ENCODE measurements around the gene NUDT19. TPM values are rescaled to one million over a fixed set of nuclear protein-coding genes. Genes with fewer than 3 reads are reported as not detected.
"Not testable (repeated sequence)": the region's sequence is repeated elsewhere in the genome, so short reads cannot be mapped to it uniquely, and the experiment has no call there.

NUDT19 gene
- total RNA-seq, 1 donor from 2014 or later, result 24.8 TPM

- intact Hi-C loops (cut with micrococcal nuclease), result no loop called here
- no peak for ATAC-seq
- DNase-seq, result no peak
Observed at GRCh38 chr19:32674153-32674930, 17.3 kb upstream of the NUDT19 start.

DNA sequence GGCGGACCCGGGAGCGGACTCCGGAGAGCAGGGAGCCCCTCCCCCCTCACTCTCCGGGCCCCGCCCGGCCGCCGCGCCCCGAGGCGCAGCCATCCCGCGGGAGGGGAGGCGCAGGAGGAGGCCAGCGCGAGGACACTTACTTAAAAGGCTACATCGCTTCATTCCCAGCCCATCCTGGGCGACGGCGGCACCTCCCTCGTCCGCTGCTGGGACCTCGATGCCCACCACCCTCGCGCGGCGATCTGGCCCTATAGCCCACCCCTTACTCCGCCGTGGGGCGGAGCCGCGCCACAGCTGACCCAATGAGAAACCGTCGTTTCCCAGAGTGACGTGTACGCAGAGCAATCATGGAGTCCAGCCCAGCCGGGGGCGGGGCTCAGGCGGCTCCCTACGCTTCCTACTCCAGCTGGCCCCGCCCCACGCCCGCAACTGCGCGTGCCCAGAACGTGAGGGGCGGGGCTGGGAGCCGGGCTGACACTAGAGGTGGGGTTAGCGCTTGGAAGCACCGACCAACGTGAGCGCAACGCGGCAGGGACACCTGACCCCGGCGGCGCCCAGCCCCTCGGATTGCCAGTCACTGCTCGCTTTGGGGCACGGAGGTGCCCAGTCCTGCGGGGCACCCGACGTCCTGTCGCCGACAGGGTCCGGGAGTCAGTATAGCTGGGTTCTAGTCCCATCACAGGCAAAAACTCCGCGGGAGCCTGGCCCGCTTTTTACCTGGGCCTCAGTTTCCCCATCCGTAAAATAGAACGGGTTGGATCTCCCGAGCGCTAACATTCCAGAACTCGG is 16.5 kb upstream of the NUDT19 start, which contains the start of gene ANKRD27:
TSS of gene ANKRD27 (minus strand) at position 250 of the 789 bp plus-strand sequence. CDS start 16,165 bp downstream, outside the sequence.
- ATAC-seq, result peak; percentile 93
- peak; percentile 100 for DNase-seq
- intact Hi-C loops (cut with micrococcal nuclease), result no loop called here

GRCh38 chr19:32675720-32676185 is 15.9 kb upstream of the NUDT19 start, which contains the start of gene RGS9BP:
TSS of gene RGS9BP (plus strand) at chr19:32675848. CDS start at chr19:32676264, 416 bp downstream.
- peak; percentile 94 for DNase-seq
- peak; percentile 86 for ATAC-seq
- intact Hi-C loops (cut with micrococcal nuclease), result no loop called here

- ATAC-seq (peak; percentile 9), DNase-seq (peak; percentile 46)
- intact Hi-C loops (cut with micrococcal nuclease), result no loop called here
Observed at GRCh38 chr19:32676186-32676894, 15.3 kb upstream of the NUDT19 start.

DNA sequence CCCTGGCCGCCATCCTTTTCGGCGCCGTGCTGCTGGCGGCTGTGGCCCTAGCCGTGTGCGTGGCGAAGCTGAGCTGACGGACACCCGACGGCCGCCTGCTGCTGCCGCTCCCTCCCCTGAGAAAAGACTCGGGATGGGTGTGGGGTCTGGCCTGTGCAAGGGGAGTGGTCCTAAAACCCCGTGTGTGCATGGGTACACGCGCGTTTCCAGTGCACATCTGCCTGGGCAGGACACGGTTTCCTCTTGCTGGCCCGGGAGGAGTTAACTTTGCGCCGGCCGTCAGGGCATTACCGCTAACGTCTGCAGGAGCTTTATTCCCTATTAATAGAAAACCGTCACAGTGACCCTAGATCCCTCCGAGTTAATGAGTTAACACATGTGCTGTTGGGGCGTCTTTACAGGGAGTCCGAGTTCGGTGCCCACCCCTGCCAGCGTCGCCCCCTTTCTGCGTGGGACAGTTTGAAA is 14.7 kb upstream of the NUDT19 start:
- no peak for DNase-seq
- intact Hi-C loops (cut with micrococcal nuclease), result no loop called here
- ATAC-seq, result no peak

DNA sequence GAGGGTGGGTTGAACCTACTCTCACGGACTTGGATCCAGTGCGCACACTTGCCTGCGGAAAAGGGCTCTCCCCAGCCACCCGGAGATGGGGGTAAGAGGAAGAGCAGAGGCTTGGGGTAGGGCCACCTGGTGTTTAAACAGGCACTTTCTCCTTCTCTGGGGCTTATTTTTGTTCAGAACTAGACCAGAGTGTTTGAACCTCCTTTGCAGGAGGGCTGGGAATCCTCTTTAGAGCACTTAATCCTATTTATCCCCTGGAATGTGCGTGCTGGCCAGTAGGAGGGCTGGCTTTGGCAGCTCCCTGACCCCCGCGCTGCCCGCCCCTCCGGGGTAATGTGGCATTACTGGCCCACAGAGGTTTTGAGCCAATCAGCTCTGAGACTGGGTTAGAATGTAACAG is 14.0 kb upstream of the NUDT19 start:
- DNase-seq (peak; percentile 35), ATAC-seq (no peak)
- intact Hi-C loops (cut with micrococcal nuclease), result no loop called here

- DNase-seq (no peak), ATAC-seq (no peak)
- intact Hi-C loops (cut with micrococcal nuclease), result no loop called here
Observed at GRCh38 chr19:32680986-32681385, 10.6 kb upstream of the NUDT19 start.

GRCh38 chr19:32682317-32682716 is 9.3 kb upstream of the NUDT19 start:
- ATAC-seq, result no peak
- intact Hi-C loops (cut with micrococcal nuclease), result no loop called here
- no peak for DNase-seq

DNA sequence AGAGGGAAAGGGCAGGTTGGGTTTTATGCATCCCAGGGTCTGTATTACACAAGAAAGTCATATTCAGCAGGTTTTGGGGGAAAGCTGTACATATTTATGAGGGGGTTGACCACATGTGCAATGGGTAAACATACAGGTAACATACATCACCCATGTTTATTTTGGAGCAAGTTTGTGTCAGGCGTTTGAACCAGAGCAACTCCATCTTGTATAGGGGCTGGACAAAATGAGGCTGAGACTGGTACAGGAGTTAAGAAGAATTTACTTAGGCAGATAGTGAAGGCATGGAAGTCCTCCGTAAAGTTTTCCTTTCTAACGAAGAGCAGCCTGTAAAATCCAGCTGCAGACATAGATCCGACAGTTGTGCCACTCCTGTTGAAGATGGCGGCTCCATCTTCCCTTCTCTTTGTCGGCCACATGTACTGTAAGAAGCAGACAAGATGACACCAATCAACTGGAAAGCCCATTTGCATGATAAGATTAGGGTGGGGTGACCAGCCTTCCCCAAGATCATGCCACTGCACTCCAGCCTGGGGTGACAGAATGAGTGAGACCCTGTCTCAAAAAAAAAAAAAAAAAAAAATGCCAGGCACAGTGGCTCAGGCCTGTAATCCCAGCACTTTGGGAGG is 4.7 kb upstream of the NUDT19 start:
- intact Hi-C loops (cut with micrococcal nuclease), result no loop called here
- ATAC-seq, result no peak
- DNase-seq, result no peak

DNA sequence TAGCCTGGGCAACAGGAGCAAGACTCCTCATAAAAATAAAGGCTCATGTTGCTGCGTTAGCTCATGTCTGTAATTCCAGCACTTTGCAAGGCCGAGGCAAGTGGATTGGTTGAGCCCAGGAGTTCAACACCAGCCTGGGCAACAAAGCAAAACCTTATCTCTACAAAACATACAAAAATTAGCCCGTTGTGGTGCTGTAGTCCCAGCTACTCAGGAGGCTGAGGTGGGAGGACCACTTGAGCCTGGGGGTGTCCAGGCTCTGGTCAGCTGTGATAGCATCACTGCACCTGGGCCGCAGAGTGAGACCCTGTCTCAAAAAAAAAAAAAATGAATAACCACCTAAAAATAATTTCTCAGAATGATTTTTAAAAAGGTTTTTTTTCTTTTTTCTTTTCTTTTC is 3.9 kb upstream of the NUDT19 start:
- intact Hi-C loops (cut with micrococcal nuclease), result no loop called here
- no peak for DNase-seq
- no peak for ATAC-seq

DNA sequence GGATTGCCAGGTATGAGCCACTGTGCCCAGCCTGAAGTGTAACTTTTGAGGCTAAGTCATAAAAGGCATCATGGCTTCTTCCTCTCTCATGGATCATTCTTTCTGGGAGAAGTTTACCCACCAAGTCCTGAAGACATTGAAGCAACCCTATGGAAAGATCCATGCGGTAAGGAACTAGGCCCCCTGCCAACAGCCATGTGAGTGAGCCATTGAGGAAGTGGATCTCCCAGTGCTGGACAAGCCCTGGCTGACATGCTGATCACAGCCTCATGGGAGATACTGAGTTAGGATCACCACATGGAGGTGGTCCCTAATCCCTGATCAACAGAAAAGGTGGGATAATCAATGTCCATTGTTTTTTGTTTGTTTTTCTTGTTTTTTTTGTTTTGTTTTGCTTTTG is 3.3 kb upstream of the NUDT19 start:
- intact Hi-C loops (cut with micrococcal nuclease), result no loop called here
- ATAC-seq (no peak), DNase-seq (peak; percentile 48)

DNA sequence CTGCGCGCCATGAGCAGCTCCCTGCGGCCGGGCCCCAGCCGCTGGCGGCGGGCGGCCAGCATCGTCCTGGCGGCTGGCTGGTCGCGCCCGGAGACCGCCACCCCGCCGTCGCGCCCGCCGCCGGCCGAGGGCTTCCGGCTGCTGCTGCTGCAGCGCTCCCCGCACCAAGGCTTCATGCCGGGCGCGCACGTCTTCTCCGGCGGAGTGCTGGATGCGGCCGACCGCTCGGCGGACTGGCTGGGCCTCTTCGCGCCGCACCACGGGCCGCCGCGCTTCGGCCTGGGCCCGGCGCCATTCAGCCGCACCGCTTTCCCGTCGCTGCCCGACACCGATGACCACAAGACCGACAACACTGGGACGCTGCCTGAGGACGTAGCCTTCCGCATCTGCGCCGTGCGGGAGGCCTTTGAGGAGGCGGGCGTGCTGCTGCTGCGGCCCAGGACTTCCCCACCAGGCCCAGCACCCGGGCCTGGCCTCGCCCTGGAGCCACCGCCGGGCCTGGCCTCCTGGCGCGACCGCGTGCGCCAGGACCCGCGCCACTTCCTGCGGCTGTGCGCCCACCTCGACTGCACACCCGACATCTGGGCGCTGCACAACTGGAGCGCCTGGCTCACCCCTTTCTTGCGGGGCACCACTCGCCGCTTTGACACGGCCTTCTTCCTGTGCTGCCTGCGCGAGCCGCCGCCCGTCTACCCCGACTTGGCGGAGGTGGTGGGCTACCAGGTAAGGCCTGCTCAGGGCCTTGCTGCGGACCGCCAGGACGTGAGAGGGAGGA is 518 bp downstream of the NUDT19 start:
- intact Hi-C loops (cut with micrococcal nuclease), result no loop called here
- DNase-seq (peak; percentile 81), ATAC-seq (peak; percentile 77)

- DNase-seq (no peak), ATAC-seq (no peak)
- intact Hi-C loops (cut with micrococcal nuclease), result no loop called here
Observed at GRCh38 chr19:32692727-32693061, 1.1 kb downstream of the NUDT19 start.

GRCh38 chr19:32693151-32694108 is 1.8 kb downstream of the NUDT19 start:
- ATAC-seq; DNase-seq; intact Hi-C loops (cut with micrococcal nuclease): not testable (repeated sequence)

GRCh38 chr19:32694316-32694715 is 2.7 kb downstream of the NUDT19 start:
- DNase-seq; intact Hi-C loops (cut with micrococcal nuclease); ATAC-seq: not testable (repeated sequence)

GRCh38 chr19:32694851-32695250 is 3.2 kb downstream of the NUDT19 start:
- intact Hi-C loops (cut with micrococcal nuclease); DNase-seq; ATAC-seq: not testable (repeated sequence)

DNA sequence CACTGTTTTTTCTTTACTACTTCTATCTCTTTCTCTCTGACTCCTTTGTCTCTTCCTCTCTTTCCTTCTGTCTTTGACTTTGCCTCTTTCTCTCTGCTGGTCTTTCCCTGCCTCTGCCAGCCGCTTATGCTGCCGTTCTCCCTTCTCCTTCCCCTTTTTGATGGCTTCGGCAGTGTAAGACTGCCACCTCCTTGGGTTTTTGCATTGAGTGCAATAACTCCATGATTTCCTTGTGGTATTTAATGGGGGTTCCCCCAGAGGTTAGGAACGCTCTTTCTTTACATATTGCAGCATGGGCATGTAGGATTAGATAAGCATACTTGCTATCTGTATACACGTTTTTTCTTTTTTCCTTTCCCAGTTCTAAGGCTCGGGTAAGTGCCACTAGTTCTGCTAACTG is 3.9 kb downstream of the NUDT19 start:
- DNase-seq; intact Hi-C loops (cut with micrococcal nuclease); ATAC-seq: not testable (repeated sequence)

Measured in left ventricle myocardium superior (tissue), 1 donor.